PFSK-1 (cell line): ENCODE results near the gene TLR9.

Experiments
- FOXP2 ChIP-seq: optimal IDR thresholded peaks from 2 replicates; pipeline ENCODE3; 2011; ENCODE audit warnings: borderline replicate concordance, control low read depth, inconsistent platforms; ENCODE audit not compliant: insufficient read depth; ENCODE audit errors: extremely low read length, extremely low read depth
- POLR2AphosphoS5 ChIP-seq: IDR thresholded peaks from 2 replicates; pipeline ENCODE4 v1.6.1; 2012; ENCODE audit warnings: low read depth, mild to moderate bottlenecking, control low read depth, low read length, moderate library complexity
- REST ChIP-seq, 2 experiments: IDR thresholded peaks; 2 replicates each; pipeline versions ENCODE4 v1.6.1 to v1.8.0; 2011 to 2012; ENCODE audit warnings: low read depth in 2 of 2, low read length in 2 of 2, control low read depth in 1 of 2, inconsistent platforms in 1 of 2, mild to moderate bottlenecking in 1 of 2, moderate library complexity in 1 of 2; ENCODE audit not compliant: insufficient read depth in 1 of 2
- SIN3A ChIP-seq: IDR thresholded peaks from 2 replicates; pipeline ENCODE4 v1.6.1; 2012; ENCODE audit warnings: mild to moderate bottlenecking, low read length, moderate library complexity, borderline replicate concordance; ENCODE audit not compliant: insufficient read depth
- TAF1 ChIP-seq: IDR thresholded peaks from 2 replicates; pipeline ENCODE4 v1.6.1; 2012; ENCODE audit warnings: low read length, control low read depth, borderline replicate concordance; ENCODE audit not compliant: insufficient read depth

TLR9 gene

GRCh38 chr3:52196977-52197376, 28.5 kb downstream of the TLR9 start:
- TF ChIP-seq POLR2AphosphoS5 (no peak), TAF1 (no peak), FOXP2 (no peak), SIN3A (no peak), REST (IDR thresholded peaks at IDR 0.05; ENCODE audit: insufficient read depth in 1 of 2, low read depth in 2 of 2, low read length in 2 of 2) (no peak)

GRCh38 chr3:52195823-52196331, 29.6 kb downstream of the TLR9 start:
- TF ChIP-seq FOXP2 = no peak
- TF ChIP-seq SIN3A = no peak
- TF ChIP-seq POLR2AphosphoS5 = no peak
- no peak for TF ChIP-seq REST (IDR thresholded peaks at IDR 0.05; ENCODE audit: insufficient read depth in 1 of 2, low read depth in 2 of 2, low read length in 2 of 2)
- no peak for TF ChIP-seq TAF1

GRCh38 chr3:52195291-52195597, 30.2 kb downstream of the TLR9 start:
- no peak for TF ChIP-seq POLR2AphosphoS5
- no peak for TF ChIP-seq SIN3A
- TF ChIP-seq FOXP2 = no peak
- no peak for TF ChIP-seq REST (IDR thresholded peaks at IDR 0.05; ENCODE audit: insufficient read depth in 1 of 2, low read depth in 2 of 2, low read length in 2 of 2)
- TF ChIP-seq TAF1 = no peak

GRCh38 chr3:52194485-52195290, 30.8 kb downstream of the TLR9 start:
- no peak for TF ChIP-seq TAF1
- no peak for TF ChIP-seq FOXP2
- no peak for TF ChIP-seq POLR2AphosphoS5
- TF ChIP-seq REST (IDR thresholded peaks at IDR 0.05; ENCODE audit: insufficient read depth in 1 of 2, low read depth in 2 of 2, low read length in 2 of 2) = no peak
- no peak for TF ChIP-seq SIN3A
